A673 (cell line): ENCODE measurements around the gene SREBF2. TPM values are rescaled to one million over a fixed set of nuclear protein-coding genes. Genes with fewer than 3 reads are reported as not detected.

Source experiments
- BruUV-seq: library from RNA; stranded (reverse); fragments of 400-500 nt; replicated peaks from 2 replicates; lab custom pipeline; 2021; lab: Mats Ljungman, UMichigan
- CTCF ChIA-PET: fragments of 300-600 bp; sonication (Branson Sonifier 250); formaldehyde crosslinking; loops from one replicate; lab custom pipeline; 2022; ENCODE audit warnings: antibody characterized with exemption; lab: Charles Lee
- POLR2A ChIA-PET: fragments of 300-600 bp; sonication (Branson Sonifier 250); formaldehyde crosslinking; loops from one replicate; lab custom pipeline; 2022; ENCODE audit warnings: antibody characterized with exemption; ENCODE audit not compliant: low non-redundant PET; lab: Charles Lee
- DNase-seq: peaks from one replicate; pipeline ENCODE4 v3.0.0-alpha.2; 2015; ENCODE audit warnings: low spot score
- H3K27ac ChIP-seq: fragments of 200-600 bp; sonication (generic); 2 replicates; pipeline ENCODE4 v1.5.1; 2016; ENCODE audit warnings: mixed run types, low read depth, mild to moderate bottlenecking, mixed read lengths, antibody characterized with exemption, low read length; ENCODE audit not compliant: poor library complexity, severe bottlenecking
- H3K27me3 ChIP-seq: fragments of 200-600 bp; sonication (generic); replicated peaks from 2 replicates; pipeline ENCODE4 v1.6.1; 2017; ENCODE audit warnings: mixed run types, low read depth, mild to moderate bottlenecking, mixed read lengths, antibody characterized with exemption, low read length; ENCODE audit not compliant: insufficient read depth, poor library complexity
- H3K36me3 ChIP-seq: fragments of 200-600 bp; sonication (generic); 2 replicates; pipeline ENCODE4 v1.6.1; 2016; ENCODE audit warnings: mixed run types, mild to moderate bottlenecking, mixed read lengths, antibody characterized with exemption, low read length; ENCODE audit not compliant: insufficient read depth, poor library complexity, severe bottlenecking
- H3K4me1 ChIP-seq: fragments of 200-600 bp; sonication (generic); 2 replicates; pipeline ENCODE4 v1.6.1; 2017; ENCODE audit warnings: mixed run types, mild to moderate bottlenecking, mixed read lengths, antibody characterized with exemption, low read length; ENCODE audit not compliant: insufficient read depth, poor library complexity, severe bottlenecking
- H3K4me3 ChIP-seq: fragments of 200-600 bp; sonication (generic); 2 replicates; pipeline ENCODE4 v1.5.1; 2016; ENCODE audit warnings: low read depth, mixed run types, mild to moderate bottlenecking, mixed read lengths, low read length; ENCODE audit not compliant: poor library complexity, severe bottlenecking
- H3K9me3 ChIP-seq: fragments of 200-600 bp; sonication (generic); 2 replicates; pipeline ENCODE4 v1.6.1; 2016; ENCODE audit warnings: mixed run types, low read depth, mild to moderate bottlenecking, mixed read lengths, antibody characterized with exemption, low read length; ENCODE audit not compliant: poor library complexity, severe bottlenecking
- CTCF ChIP-seq: fragments of 300-800, 200-600 bp; sonication (generic); conservative IDR thresholded peaks from 2 replicates; pipeline ENCODE4 v1.5.1; 2017; ENCODE audit warnings: low read depth, mild to moderate bottlenecking, antibody characterized with exemption, low read length, moderate library complexity, mixed read lengths
- EZH2 ChIP-seq: fragments of 200-600 bp; sonication (generic); IDR thresholded peaks from 2 replicates; pipeline ENCODE4 v1.6.1; 2017; ENCODE audit warnings: borderline replicate concordance, low read depth, mild to moderate bottlenecking, mixed read lengths, antibody characterized with exemption, low read length; ENCODE audit not compliant: poor library complexity, severe bottlenecking
- intact Hi-C: fragments of 100-400 bp; cut with micrococcal nuclease; formaldehyde crosslinking; loops from one replicate; pipeline ENCODE4 v1.10.0; 2022; ENCODE audit not compliant: unreplicated experiment
- total RNA-seq: library from RNA; stranded (reverse); gene quantifications from 2 replicates; pipeline ENCODE4 v1.2.3, GENCODE V29; 2021

Gene SREBF2
- total RNA-seq, 1 experiment from 2014 or later: 141 TPM

GRCh38 chr22:41929418-41929810 is 96.5 kb downstream of the SREBF2 start:
- Histone ChIP-seq H3K36me3 (no peaks in the 10 kb centered on the region), H3K9me3 (no peaks in the 10 kb centered on the region), H3K27me3 (no peaks in the 10 kb centered on the region), H3K4me3 (no peak overlapping the region), H3K4me1 (peaks cover 8% of the 10 kb centered on the region), H3K27ac (no peak overlapping the region)
- POLR2A ChIA-PET: no interaction called here
- no peak for TF ChIP-seq CTCF
- no peak for TF ChIP-seq EZH2
- intact Hi-C loops: no loop called here
- no peak for DNase-seq
- BruUV-seq: no TSS peak
- CTCF ChIA-PET: interaction anchor here (0.9 kb wide), 1 partner anchor 179 kb away, joined by 7 read pairs; no protein-coding TSS in a partner anchor

- H3K4me3 ChIP-seq: no peak overlapping the region
- peaks cover 3% of the 10 kb centered on the region for H3K4me1 ChIP-seq
- DNase-seq: no peak
- no peaks in the 10 kb centered on the region for H3K27me3 ChIP-seq
- POLR2A ChIA-PET: interaction anchor here (0.6 kb wide), 1 partner anchor 243 kb away, joined by 4 read pairs; no protein-coding TSS in a partner anchor
- no peaks in the 10 kb centered on the region for H3K9me3 ChIP-seq
- CTCF ChIA-PET: no interaction called here
- intact Hi-C loops: no loop called here
- peak overlapping the region; percentile 42 for H3K27ac ChIP-seq
- H3K36me3 ChIP-seq: peaks cover 5% of the 10 kb centered on the region
- BruUV-seq: no TSS peak
- TF ChIP-seq CTCF (no peak), EZH2 (no peak)
Observed at GRCh38 chr22:41931701-41932269, 98.9 kb downstream of the SREBF2 start.

GRCh38 chr22:41932353-41932752 is 99.4 kb downstream of the SREBF2 start:
- no peak for TF ChIP-seq EZH2
- TF ChIP-seq CTCF: no peak
- ChIA-PET CTCF (no interaction called here), POLR2A (no interaction called here)
- Histone ChIP-seq H3K4me1 (peaks cover 3% of the 10 kb centered on the region), H3K4me3 (no peak overlapping the region), H3K27me3 (no peaks in the 10 kb centered on the region), H3K9me3 (no peaks in the 10 kb centered on the region), H3K36me3 (peaks cover 10% of the 10 kb centered on the region), H3K27ac (peak overlapping the region; percentile 42)
- DNase-seq: no peak
- intact Hi-C loops: no loop called here
- no TSS peak for BruUV-seq
